ENCODE measurements around the gene ORM1.
"Not testable (repeated sequence)": the region's sequence is repeated elsewhere in the genome, so short reads cannot be mapped to it uniquely, and the experiment has no call there.

DNA sequence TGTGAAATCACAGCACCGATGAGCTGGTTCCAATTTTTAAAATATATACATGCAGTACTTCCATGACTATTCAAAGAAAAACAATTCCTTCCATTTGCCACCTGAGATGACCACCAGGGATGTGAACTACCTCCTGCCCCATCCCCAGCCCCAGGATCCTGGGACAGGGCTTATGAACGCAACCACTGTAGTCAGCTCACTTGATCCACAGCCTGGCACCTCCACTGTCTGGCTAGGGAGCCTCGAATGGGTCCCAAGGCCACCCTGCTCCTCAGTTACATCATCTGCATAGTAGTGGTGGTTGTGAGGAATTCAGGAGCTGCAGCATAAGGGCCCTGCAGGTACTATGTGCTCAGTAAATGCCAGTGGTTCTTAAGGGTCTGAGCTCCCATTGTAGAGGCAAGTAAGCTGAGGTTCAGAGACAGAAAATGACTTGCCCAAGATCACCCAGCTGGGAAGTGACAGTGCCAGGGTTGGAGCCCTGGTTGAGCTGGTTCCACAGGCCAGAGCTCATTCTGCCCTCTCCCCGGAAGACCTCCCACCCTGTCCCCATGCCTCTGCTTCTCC is 9.7 kb downstream of the ORM1 start:
- TF ChIP-seq, protein P1, sequence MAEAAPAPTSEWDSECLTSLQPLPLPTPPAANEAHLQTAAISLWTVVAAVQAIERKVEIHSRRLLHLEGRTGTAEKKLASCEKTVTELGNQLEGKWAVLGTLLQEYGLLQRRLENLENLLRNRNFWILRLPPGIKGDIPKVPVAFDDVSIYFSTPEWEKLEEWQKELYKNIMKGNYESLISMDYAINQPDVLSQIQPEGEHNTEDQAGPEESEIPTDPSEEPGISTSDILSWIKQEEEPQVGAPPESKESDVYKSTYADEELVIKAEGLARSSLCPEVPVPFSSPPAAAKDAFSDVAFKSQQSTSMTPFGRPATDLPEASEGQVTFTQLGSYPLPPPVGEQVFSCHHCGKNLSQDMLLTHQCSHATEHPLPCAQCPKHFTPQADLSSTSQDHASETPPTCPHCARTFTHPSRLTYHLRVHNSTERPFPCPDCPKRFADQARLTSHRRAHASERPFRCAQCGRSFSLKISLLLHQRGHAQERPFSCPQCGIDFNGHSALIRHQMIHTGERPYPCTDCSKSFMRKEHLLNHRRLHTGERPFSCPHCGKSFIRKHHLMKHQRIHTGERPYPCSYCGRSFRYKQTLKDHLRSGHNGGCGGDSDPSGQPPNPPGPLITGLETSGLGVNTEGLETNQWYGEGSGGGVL (tag by site-specific recombination; IDR thresholded peaks at IDR 0.05): not testable (repeated sequence)
- not testable (repeated sequence) for TF ChIP-seq CTCF (tag by site-specific recombination; IDR thresholded peaks at IDR 0.05); ZNF24 (tag by site-specific recombination; IDR thresholded peaks at IDR 0.05); YY1 (tag by site-specific recombination; IDR thresholded peaks at IDR 0.05); SCRT2 (tag by site-specific recombination; IDR thresholded peaks at IDR 0.05); ZNF670 (tag by site-specific recombination; IDR thresholded peaks at IDR 0.05; ENCODE audit: low read depth); ZNF350 (tag by site-specific recombination; IDR thresholded peaks at IDR 0.05); ZNF274 (IDR thresholded peaks at IDR 0.05; ENCODE audit: low read length); ZNF274 (tag by site-specific recombination; IDR thresholded peaks at IDR 0.05; ENCODE audit: borderline replicate concordance)

All from HEK293 (cell line).